GM19099 (cell line): Measurements from ENCODE around the gene NEK4.

Source experiments
- POLR2A ChIP-seq: IDR thresholded peaks from 3 replicates; pipeline ENCODE4 v1.6.1; 2011; ENCODE audit warnings: low read depth; ENCODE audit not compliant: insufficient read length; ENCODE audit errors: extremely low read depth

NEK4 gene

DNA sequence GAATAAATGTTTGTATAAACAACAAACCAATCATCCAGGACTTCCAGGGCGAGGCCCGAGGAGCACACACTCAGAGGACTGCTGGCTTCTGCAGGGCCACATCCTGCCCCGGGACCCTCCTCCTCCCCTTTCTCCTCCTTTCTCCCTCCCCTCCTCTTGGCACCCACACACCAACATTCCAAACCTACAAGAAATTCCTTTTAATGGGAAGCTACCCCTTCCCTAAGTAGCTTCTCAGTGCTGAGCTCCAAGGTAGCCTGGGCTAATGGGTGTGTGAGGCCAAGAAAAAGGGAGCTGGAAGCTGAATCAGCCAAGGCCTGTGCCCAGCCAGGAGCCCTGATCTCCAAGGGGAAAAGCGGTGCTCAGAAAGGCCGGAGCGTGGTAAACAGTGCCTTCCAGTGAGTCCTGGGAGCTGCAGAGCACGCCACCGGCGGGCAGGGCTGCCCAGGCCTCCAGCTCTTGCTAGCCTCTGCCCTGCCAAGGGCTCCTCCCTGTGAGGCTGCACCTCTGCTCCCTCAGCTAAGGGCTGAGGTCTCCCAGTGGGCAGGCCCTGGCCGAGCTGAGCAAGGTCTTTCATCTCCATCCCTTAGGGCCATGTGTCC lies 27.7 kb upstream of the NEK4 start:
- TF ChIP-seq POLR2A: no peak

DNA sequence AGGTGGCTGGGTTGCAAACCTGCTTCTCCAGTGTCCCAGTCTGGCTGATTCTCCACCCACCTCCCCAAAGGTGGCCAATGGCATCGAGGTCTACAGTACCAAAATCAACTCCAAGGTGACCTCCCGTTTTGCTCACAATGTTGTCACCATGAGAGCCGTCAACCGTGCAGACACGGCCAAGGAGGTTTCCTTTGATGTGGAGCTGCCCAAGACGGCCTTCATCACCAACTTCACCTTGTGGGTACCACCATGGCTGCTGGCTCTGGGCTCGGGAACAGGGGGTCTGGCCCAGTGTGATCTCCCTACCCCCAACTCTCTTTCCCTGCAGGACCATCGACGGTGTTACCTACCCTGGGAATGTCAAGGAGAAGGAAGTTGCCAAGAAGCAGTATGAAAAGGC lies 25.7 kb upstream of the NEK4 start:
- no peak for TF ChIP-seq POLR2A

DNA sequence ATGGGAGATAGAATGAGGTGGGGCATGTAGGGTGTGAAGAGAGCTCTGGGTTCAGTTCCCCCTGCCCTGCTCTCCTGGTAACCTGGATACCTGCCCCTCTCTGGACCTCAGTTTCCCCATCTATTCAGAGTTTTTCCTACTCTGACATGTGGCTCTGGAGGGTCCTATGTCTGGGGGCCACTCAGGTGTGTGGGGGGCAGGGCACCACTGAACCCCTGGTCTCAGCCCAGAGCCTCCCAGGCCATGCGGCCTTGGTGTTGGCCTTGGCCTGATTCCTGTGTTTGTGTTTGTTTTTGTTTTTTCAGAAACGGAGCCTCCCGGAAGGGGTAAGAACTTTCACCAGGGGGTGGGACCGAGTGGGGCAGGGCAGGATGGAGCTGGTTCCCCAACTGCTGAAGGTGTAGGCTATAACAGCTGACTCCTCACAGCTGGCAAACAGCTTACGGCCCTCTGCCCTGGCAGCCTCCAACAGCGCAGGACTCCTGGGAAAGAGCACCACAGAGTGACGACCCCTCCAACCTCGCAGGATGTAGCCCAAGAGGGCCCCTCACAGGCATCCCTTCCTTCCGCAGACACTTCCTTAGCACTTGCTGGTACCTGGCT lies 24.7 kb upstream of the NEK4 start:
- no peak for TF ChIP-seq POLR2A

- no peak for TF ChIP-seq POLR2A
Observed at GRCh38 chr3:52794612-52795099, 23.9 kb upstream of the NEK4 start, which contains the start of gene ITIH3. Gene ITIH3 (plus strand): TSS chr3:52794796. CDS start chr3:52794804, 8 bp downstream.

DNA sequence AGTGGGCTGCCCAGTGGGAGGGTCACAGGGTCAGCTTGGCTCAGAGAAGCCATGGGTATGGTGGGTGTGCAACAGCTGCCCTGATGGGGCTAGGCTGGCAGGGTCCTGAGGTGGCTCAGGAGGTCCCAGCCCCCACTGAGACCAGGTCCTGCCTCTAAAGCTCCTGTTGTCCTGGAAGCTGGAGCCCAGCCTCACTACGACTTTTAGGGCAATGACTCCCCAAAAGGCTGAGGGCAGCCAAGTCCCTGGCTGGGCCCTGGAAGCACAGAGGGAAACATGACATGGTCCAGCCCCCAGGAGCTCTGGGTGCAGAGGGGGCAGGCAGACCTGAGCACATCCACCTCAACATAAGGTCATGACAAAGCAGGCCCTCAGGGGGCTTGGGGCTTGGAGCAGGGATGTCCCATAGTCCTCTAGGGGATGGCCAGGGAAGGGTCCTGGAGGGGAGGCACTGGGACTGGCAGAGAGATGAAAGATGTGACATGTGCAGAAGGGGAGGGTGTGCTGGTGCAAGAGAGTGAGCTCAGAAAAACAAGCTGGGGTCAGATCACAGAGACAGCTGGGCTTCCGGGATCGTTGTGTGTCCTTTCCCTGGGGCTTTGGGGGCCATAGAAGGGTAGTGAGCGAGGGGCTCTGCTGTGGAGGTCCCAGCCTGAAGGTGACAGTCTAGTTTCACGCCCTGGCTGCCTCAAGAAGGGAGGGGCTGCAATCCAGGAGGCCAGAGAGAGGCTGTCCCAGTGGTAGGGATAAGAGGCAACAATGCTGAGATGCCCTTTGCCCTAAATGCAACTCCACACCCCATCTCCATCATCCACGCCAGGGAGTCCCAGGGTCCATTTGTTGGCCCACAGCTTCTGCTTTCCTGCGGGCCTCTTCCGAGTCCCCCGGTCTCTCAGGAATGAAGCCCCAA lies 23.2 kb upstream of the NEK4 start:
- TF ChIP-seq POLR2A: no peak

DNA sequence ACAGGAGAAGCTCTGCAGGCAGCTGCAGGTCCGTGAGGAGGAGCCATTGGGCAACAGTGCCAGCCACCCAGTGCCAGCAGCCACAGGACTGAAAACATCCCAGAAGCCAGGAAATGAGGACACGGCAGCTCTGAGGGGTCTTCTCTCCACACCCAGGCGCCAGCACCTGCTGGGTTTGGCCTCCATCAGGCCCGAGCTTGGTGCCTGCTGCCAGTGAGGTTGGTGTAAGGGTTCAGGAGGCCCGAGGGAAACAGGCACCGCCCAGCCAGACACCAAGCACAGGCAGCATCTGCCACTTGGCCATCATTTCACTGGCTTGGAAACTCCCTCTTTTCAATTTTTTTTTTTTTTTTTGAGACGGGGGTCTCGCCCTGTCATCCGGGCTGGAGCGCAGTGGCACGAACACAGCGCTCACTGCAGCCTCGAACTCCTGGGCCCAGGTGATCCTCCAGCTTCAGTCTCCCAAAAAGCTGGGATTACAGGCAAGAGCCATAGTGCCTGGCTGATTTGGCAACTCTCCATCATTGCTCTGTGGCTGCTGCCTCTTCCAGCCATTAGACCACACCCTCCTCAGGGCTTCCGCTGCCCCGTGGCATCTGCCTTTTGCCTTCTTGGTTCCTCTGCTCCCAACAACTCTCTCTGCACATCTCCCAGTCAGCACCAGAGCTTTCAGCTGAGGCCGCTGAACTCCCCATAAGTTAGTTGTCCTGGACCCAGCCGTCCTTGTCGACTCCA lies 22.4 kb upstream of the NEK4 start:
- TF ChIP-seq POLR2A: no peak

DNA sequence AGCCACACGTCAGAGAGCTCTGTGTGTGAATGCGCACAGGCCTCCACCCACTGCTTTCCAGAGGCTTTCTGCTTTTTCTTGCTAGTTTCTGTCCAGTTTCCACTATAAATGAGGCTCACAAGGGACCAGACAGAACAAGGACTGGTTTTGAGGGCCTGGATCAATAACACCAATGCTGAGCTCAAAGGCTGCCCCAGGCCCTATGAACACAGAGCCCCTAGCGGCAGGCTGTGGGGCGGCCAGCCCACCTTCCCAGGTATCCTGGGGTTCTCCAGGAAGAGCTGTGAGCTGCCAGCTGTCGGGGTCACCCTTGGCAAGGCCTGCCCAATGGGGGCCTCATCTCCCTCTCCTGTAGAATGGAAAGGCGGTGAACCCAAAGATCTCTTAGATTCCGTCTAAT lies 21.7 kb upstream of the NEK4 start:
- no peak for TF ChIP-seq POLR2A

GRCh38 chr3:52791928-52792327 lies 21.2 kb upstream of the NEK4 start:
- TF ChIP-seq POLR2A: no peak

DNA sequence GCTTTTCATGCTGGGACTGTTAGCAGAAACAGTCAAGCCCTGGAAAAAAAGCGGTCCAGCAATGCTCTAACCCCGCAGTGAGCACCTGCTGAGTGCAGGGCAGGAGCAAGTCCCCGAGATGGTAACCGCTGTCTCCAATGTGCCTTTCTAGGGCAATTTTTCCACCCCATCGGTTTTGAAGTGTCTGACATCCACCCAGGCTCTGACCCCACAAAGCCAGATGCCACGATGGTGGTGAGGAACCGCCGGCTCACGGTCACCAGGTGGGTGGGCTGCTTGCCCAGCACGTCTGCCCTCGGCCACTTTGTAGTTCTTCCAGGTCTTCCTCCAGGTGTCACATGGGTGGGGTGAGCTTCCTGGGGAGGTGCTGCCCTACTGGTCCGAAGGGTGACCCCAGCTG lies 20.6 kb upstream of the NEK4 start:
- TF ChIP-seq POLR2A: no peak

GRCh38 chr3:52790741-52791140 lies 20.0 kb upstream of the NEK4 start:
- TF ChIP-seq POLR2A: no peak

GRCh38 chr3:52790337-52790736 lies 19.6 kb upstream of the NEK4 start:
- no peak for TF ChIP-seq POLR2A

DNA sequence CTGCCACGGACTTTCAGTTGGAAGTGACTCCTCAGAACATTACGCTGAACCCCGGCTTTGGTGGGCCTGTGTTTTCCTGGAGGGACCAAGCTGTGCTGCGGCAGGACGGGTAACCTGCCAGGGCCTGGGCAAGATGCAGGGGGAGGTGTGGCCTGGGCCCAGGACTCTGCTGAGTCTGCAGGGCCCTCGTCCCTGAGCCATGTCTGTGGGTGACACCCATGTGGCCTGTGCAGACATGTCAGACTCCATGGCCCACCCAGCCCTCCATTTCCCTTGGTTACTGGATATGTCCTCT lies 19.0 kb upstream of the NEK4 start:
- TF ChIP-seq POLR2A: no peak

- TF ChIP-seq POLR2A: no peak
Observed at GRCh38 chr3:52788890-52789745, 18.4 kb upstream of the NEK4 start.
